Heart left ventricle (tissue), 13 donors: ENCODE data around the gene VMAC.

Source experiments
- POLR2A ChIP-seq, 2 donors: fragments of 450-650 bp; IDR thresholded peaks; one replicate each; pipeline ENCODE4 v1.6.1; 2017; ENCODE audit warnings: antibody characterized with exemption in 2 of 2, mild to moderate bottlenecking in 2 of 2, moderate library complexity in 2 of 2
- TF ChIP-seq, protein P1 (sequence below), 12 donors: fragments of 200-600 bp; sonication (generic) in 4 of 12; IDR thresholded peaks; one replicate each; pipeline versions ENCODE4 v1.5.0 to v1.8.0; 2018 to 2022; ENCODE audit warnings: antibody characterized with exemption in 12 of 12, mild to moderate bottlenecking in 5 of 12
- donor health status: ischemic (EF 13 %, LVEDD 7.1; RV severe dilation, severe dysfunction).
- donor health status: DM: no; HTN: yes; CAD: no.
- donor health status: DM: no; HTN: no; CAD: no.
- donor health status: ischemic (EF 25% LVEDD 6.9; RV normal size, moderate dysfunction).
- donor health status: ischemic (EF 25% LVEDD 5.7; RV mildly dilated, moderate dysfunction).
- donor health status: ischemic (EF 35%, LVEDD 5.7; RV mildly dilated, moderate dysfunction).
- donor health status: nonischemic (EF 11% LVEDD 7.7; RV severe dilation, severe dysfunction).
- donor health status: DM: yes; HTN: yes; CAD: no.
- donor health status: PGD.
- donor health status: ischemic (EF 29% LVEDD 5.4; RV normal size, mild dysfunction).
- donor health status: nonischemic (EF 23%, LVEDD 6.1; RV moderate dilation, normal function).

DNA sequence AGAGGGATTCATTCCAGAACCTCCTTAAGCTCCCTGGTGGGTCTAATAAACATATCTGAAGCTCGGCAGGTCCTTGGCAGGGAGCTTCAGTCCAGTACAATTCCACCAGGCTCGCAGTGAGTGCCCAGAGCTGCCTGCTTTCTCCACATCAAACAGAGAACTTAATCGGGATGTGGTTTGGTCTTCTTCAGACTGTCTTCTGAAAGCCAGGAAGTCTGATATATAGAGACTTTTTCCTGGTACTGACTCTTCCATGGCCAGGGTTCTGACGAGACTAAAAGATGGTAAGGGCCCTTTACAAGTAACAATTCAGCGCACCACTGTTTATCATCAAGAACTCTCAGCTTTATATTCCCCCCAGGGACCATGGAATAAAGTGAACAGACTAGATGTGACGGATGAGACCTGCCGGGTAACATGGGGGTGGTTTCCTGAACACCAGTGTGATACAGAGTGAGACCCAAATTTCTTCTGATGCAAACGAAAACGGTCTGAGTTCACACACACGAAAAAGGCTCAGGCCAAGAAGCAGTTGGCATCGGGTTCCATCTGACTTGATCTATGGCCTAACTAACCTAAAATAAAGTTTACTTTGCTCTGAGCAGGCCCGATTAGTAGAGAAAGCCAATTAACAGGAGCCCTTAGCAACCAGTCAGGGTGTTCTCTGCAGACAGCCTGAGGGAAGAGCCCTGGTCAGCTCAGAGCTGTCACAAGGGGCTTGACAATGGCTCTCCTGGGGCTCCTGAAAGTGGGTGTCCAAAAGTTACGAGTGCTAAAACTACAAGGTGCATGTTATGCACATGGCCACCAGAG lies 44.3 kb downstream of the VMAC start:
- TF ChIP-seq, protein P1, sequence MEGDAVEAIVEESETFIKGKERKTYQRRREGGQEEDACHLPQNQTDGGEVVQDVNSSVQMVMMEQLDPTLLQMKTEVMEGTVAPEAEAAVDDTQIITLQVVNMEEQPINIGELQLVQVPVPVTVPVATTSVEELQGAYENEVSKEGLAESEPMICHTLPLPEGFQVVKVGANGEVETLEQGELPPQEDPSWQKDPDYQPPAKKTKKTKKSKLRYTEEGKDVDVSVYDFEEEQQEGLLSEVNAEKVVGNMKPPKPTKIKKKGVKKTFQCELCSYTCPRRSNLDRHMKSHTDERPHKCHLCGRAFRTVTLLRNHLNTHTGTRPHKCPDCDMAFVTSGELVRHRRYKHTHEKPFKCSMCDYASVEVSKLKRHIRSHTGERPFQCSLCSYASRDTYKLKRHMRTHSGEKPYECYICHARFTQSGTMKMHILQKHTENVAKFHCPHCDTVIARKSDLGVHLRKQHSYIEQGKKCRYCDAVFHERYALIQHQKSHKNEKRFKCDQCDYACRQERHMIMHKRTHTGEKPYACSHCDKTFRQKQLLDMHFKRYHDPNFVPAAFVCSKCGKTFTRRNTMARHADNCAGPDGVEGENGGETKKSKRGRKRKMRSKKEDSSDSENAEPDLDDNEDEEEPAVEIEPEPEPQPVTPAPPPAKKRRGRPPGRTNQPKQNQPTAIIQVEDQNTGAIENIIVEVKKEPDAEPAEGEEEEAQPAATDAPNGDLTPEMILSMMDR (IDR thresholded peaks at IDR 0.05), result no peak
- TF ChIP-seq POLR2A (IDR thresholded peaks at IDR 0.05), result no peak
